Endodermal cell (in vitro differentiated cells): ENCODE results near the gene TMEM255B. TPM values are rescaled to one million over a fixed set of nuclear protein-coding genes. Genes with fewer than 3 reads are reported as not detected.

ENCODE experiments used
- DNase-seq: peaks from one replicate; pipeline ENCODE4 v3.0.0-alpha.2; 2017
- H3K27ac ChIP-seq: 2 replicates; pipeline ENCODE4 v1.5.1; 2013; ENCODE audit warnings: mild to moderate bottlenecking, low read depth, low read length, moderate library complexity
- H3K27me3 ChIP-seq: 2 replicates; pipeline ENCODE4 v1.6.1; 2013; ENCODE audit warnings: mild to moderate bottlenecking, low read length, moderate library complexity; ENCODE audit not compliant: insufficient read depth, control insufficient read depth, poor library complexity, severe bottlenecking
- H3K36me3 ChIP-seq: 2 replicates; pipeline ENCODE4 v1.7.0; 2013; ENCODE audit warnings: mild to moderate bottlenecking, low read length, moderate library complexity; ENCODE audit not compliant: control insufficient read depth, insufficient read depth
- H3K4me1 ChIP-seq: one replicate; pipeline ENCODE4 v1.7.0; 2013; ENCODE audit warnings: low read length; ENCODE audit not compliant: control insufficient read depth, insufficient read depth
- H3K4me3 ChIP-seq: 2 replicates; pipeline ENCODE4 v1.5.1; 2013; ENCODE audit warnings: mild to moderate bottlenecking, low read length, moderate library complexity
- H3K9ac ChIP-seq: 2 replicates; pipeline ENCODE4 v1.6.1; 2013; ENCODE audit warnings: mild to moderate bottlenecking, low read length, moderate library complexity; ENCODE audit not compliant: poor library complexity, severe bottlenecking; ENCODE audit errors: extremely low read depth
- H3K9me3 ChIP-seq: 2 replicates; pipeline ENCODE4 v1.6.1; 2013; ENCODE audit warnings: mild to moderate bottlenecking, low read length, moderate library complexity; ENCODE audit not compliant: control insufficient read depth
- H3K27ac Mint-ChIP-seq: 2 replicates; pipeline ENCODE4 v1.8.0; 2020; ENCODE audit warnings: mixed read lengths
- H3K27me3 Mint-ChIP-seq: 2 replicates; pipeline ENCODE4 v1.8.0; 2021; ENCODE audit warnings: mild to moderate bottlenecking, mixed read lengths; ENCODE audit not compliant: insufficient read depth
- H3K36me3 Mint-ChIP-seq: 2 replicates; pipeline ENCODE4 v1.8.0; 2020; ENCODE audit warnings: low read depth, mixed read lengths
- H3K4me1 Mint-ChIP-seq: 2 replicates; pipeline ENCODE4 v1.8.0; 2020; ENCODE audit warnings: mixed read lengths
- H3K4me3 Mint-ChIP-seq: 2 replicates; pipeline ENCODE4 v1.8.0; 2020; ENCODE audit warnings: mild to moderate bottlenecking, moderate library complexity, mixed read lengths
- H3K9me3 Mint-ChIP-seq: 2 replicates; pipeline ENCODE4 v1.8.0; 2020; ENCODE audit warnings: mild to moderate bottlenecking, mixed read lengths
- WGBS, 2 experiments: methylation state at CpG; one replicate each; pipeline versions ENCODE4 v1.1.5 to v1.1.7; 2013; ENCODE audit warnings: missing lambda C conversion rate in 2 of 2, mixed read lengths in 1 of 2; ENCODE audit not compliant: insufficient coverage in 1 of 2, insufficient read length in 1 of 2; 5-methylcytosine and 5-hydroxymethylcytosine counted together
- total RNA-seq, 2 donors: library from RNA; stranded (reverse); fragmentation: NEBNext Ultra II Directional in 1 of 2; extraction: Animal tissue kit (Norgen Biotek cat#: 25700) in 1 of 2; gene quantifications; 2 replicates in 1 of 2; 3 replicates in 1 of 2; pipeline ENCODE4 v1.2.1, GENCODE V29; 2021
- TF ChIP-seq, protein P1 (sequence below): fragments of 200-600 bp; sonication (generic); conservative IDR thresholded peaks from 2 replicates; pipeline ENCODE4 v1.5.0; 2021; ENCODE audit warnings: antibody characterized with exemption, mild to moderate bottlenecking

Gene TMEM255B
- total RNA-seq, 2 donors from 2014 or later: 0.55 to 2.1 TPM

DNA sequence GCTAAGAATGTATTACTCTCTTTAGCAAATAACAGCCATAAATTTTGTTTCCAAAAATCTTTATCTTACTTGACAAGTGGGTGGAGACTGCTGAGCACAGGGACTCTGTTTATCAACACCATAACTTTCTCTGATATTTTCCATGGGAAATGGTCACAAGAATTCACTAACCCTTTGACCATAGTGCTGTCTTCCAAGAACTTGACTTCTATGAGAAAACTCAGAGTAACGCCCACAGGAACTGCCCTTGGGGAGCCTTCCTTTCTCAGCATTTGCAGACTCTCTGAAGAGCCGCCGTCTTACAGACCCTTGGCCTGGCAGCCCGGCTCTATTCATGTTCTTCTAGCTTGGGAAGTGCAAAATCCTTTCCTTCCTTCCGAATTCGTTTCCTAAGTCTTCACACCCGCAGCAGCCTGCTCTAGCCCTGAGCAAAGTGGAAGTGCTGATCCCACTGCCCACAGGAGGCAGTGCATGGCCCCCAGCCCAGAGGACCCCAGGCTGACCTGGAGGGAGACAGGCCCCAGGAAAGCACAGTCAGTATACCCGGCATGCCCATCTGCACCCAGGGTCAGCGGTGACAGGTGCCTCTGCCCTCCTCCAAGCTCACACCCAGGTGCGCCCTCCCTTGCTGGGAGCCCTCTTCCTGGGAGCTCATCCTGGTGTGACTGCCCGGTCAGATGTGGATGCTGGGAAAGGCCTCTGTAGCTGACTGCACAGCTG is 94.7 kb downstream of the TMEM255B start:
- peaks cover 14% of the 10 kb centered on the region for H3K36me3 ChIP-seq
- H3K27me3 ChIP-seq: no peaks in the 10 kb centered on the region
- TF ChIP-seq, protein P1, sequence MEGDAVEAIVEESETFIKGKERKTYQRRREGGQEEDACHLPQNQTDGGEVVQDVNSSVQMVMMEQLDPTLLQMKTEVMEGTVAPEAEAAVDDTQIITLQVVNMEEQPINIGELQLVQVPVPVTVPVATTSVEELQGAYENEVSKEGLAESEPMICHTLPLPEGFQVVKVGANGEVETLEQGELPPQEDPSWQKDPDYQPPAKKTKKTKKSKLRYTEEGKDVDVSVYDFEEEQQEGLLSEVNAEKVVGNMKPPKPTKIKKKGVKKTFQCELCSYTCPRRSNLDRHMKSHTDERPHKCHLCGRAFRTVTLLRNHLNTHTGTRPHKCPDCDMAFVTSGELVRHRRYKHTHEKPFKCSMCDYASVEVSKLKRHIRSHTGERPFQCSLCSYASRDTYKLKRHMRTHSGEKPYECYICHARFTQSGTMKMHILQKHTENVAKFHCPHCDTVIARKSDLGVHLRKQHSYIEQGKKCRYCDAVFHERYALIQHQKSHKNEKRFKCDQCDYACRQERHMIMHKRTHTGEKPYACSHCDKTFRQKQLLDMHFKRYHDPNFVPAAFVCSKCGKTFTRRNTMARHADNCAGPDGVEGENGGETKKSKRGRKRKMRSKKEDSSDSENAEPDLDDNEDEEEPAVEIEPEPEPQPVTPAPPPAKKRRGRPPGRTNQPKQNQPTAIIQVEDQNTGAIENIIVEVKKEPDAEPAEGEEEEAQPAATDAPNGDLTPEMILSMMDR: no peak
- Mint-ChIP-seq H3K27me3 (no peaks in the 10 kb centered on the region), H3K4me3 (no peak overlapping the region), H3K36me3 (no peaks in the 10 kb centered on the region), H3K27ac (no peak overlapping the region), H3K9me3 (no peaks in the 10 kb centered on the region), H3K4me1 (peaks cover 22% of the 10 kb centered on the region)
- H3K9ac ChIP-seq: no peak overlapping the region
- no peaks in the 10 kb centered on the region for H3K4me1 ChIP-seq
- H3K27ac ChIP-seq: no peak overlapping the region
- no peaks in the 10 kb centered on the region for H3K9me3 ChIP-seq
- 87 to 98% methylated on average over 11 of the region's 11 CpGs for WGBS, 2 experiments
- DNase-seq: peak; percentile 35
- H3K4me3 ChIP-seq: no peak overlapping the region

DNA sequence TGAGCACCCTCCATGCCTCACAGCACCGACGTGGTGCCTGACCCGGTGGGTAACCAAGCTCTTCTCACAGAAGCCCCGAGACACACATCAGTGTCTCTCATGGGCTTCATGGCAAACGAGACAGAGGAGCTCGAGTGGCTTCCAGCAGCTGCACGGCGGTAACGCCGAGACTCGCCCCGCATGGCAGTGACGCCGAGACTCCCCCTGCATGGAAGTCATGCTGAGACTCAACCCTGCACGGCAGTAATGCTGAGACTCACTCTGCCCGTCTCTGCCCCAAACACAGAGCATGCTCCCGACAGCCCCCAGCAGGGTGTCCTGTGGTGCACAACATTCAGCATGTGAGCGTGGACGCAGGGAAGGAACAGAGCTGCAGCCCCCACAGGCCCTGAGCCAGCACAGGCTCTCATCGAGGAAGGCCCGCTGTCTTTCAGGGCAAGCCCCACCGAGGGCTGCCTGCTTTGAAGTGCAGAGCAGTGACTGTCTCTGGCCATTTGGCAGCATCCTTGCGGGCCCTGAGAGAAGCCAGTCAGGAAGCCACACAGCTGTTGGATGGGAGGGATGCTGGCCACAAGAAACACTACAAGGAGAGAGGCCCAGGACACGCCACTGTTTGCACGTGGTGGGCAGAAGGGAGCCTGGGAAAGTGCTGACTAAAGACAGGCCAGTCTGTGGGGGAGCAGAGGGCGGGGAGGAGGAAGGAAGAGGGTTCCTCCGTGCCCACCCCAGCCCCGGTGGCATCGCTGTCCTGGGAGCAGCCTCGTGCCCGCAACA is 95.4 kb downstream of the TMEM255B start:
- no peaks in the 10 kb centered on the region for H3K27me3 Mint-ChIP-seq
- 70 to 82% methylated on average over 26 to 31 of the region's 31 CpGs for WGBS, 2 experiments
- peak; percentile 54 for DNase-seq
- H3K27me3 ChIP-seq: no peaks in the 10 kb centered on the region
- H3K9me3 Mint-ChIP-seq: no peaks in the 10 kb centered on the region
- no peak overlapping the region for H3K4me3 Mint-ChIP-seq
- H3K4me1 ChIP-seq: peaks cover 2% of the 10 kb centered on the region
- H3K36me3 ChIP-seq: peaks cover 15% of the 10 kb centered on the region
- no peak overlapping the region for H3K9ac ChIP-seq
- H3K4me3 ChIP-seq: no peak overlapping the region
- peaks cover 20% of the 10 kb centered on the region for H3K4me1 Mint-ChIP-seq
- H3K9me3 ChIP-seq: no peaks in the 10 kb centered on the region
- no peak overlapping the region for H3K27ac ChIP-seq
- TF ChIP-seq, protein P1: no peak
- no peaks in the 10 kb centered on the region for H3K36me3 Mint-ChIP-seq
- no peak overlapping the region for H3K27ac Mint-ChIP-seq

DNA sequence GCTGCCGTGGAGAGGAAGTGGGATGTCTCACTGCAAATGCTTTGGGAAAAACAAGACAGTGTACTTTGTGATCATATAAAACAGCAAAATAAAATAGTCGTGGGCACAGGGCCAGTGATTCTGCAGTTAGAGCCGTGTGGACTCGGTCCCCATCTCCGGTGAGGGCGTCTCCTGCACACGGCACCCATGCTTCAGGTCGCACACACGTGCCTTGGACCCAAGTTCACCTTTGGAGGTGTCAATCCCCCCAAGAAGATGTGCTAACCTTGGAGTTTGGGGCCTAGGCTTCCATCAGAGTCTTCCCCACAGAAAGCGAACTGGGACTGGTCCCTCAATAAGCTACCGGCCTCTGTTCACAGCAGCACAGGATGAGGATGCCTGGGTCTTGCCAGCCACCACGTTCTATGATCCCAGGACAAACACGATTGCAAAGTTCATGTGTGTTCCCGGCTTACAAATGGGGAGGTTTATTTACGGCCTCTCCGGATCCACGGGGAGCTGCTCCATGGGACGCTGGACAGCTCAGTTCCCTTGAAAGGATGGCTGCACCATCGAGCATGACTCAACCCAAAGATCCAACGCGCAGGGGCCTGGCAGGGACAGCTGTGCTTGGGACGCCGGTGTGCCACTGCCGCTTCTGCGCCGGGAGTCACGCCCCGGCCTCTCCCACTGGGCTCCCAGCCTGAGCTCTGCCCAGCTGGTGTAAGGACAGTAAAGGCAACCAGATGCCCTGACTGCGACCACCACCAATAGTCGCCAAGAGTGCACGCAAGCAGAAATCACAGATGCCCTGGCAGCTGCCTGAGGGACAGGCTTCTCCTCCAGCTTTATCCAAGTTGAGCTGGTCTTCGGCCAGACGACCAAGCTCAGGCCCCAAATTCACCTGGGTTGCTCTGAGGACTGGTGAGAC is 96.2 kb downstream of the TMEM255B start:
- DNase-seq: peak; percentile 24
- H3K36me3 ChIP-seq: peaks cover 15% of the 10 kb centered on the region
- WGBS, 2 experiments: 93% methylated on average over 31 to 33 of the region's 33 CpGs
- H3K9me3 Mint-ChIP-seq: no peaks in the 10 kb centered on the region
- H3K27ac ChIP-seq: no peak overlapping the region
- H3K4me1 ChIP-seq: peaks cover 10% of the 10 kb centered on the region
- H3K4me3 Mint-ChIP-seq: no peak overlapping the region
- H3K4me1 Mint-ChIP-seq: peaks cover 29% of the 10 kb centered on the region
- no peaks in the 10 kb centered on the region for H3K27me3 ChIP-seq
- no peak overlapping the region for H3K4me3 ChIP-seq
- no peaks in the 10 kb centered on the region for H3K36me3 Mint-ChIP-seq
- H3K27ac Mint-ChIP-seq: no peak overlapping the region
- H3K27me3 Mint-ChIP-seq: no peaks in the 10 kb centered on the region
- no peaks in the 10 kb centered on the region for H3K9me3 ChIP-seq
- no peak overlapping the region for H3K9ac ChIP-seq
- TF ChIP-seq, protein P1: no peak
